NCI-H460 (cell line): ENCODE data around the gene RBM15B. TPM values are rescaled to one million over a fixed set of nuclear protein-coding genes. Genes with fewer than 3 reads are reported as not detected.

ENCODE experiments used
- DNase-seq: peaks from one replicate; pipeline ENCODE4 v3.0.0-alpha.2; 2016; ENCODE audit warnings: low read depth; ENCODE audit errors: extremely low read depth
- total RNA-seq: library from RNA; depleted of rRNA; stranded (reverse); fragments of >200 nt; shearing (Covaris generic); gene quantifications from 2 replicates; pipeline ENCODE4 v1.2.3, GENCODE V29; 2014; rRNA removed

RBM15B gene
- total RNA-seq, 1 experiment from 2014 or later: 19.9 TPM

GRCh38 chr3:51436998-51437639 is 46.0 kb downstream of the RBM15B start:
- no peak for DNase-seq

- DNase-seq: no peak
These were observed 50.4 kb downstream of the RBM15B start for GRCh38 chr3:51441282-51442030.

- DNase-seq: no peak
These were observed 54.6 kb downstream of the RBM15B start for GRCh38 chr3:51445544-51446280.

Other genes with a start within 250 kb of the RBM15B start
- gene MANF, start 6.0 kb upstream of the RBM15B start, total RNA-seq: 91.2 and 97.0 TPM in 2 replicates
- gene DCAF1, start 108.7 kb downstream of the RBM15B start, total RNA-seq: 13.1 and 15.8 TPM in 2 replicates
- 9.6 and 9.9 TPM in 2 replicates for gene RAD54L2, start 147.4 kb downstream of the RBM15B start, total RNA-seq